T-helper 9 cell (primary cell): ENCODE measurements around the gene ENKUR.
"Not testable (repeated sequence)": the region's sequence is repeated elsewhere in the genome, so short reads cannot be mapped to it uniquely, and the experiment has no call there.

Experiments used
- DNase-seq: peaks from one replicate; pipeline ENCODE4 v3.0.0-alpha.2; 2020

ENKUR gene

GRCh38 chr10:25018703-25019102 lies 2.7 kb upstream of the ENKUR start:
- DNase-seq: no peak

- DNase-seq: no peak
Measured at GRCh38 chr10:25017661-25018060, 1.7 kb upstream of the ENKUR start.

- DNase-seq: peak; percentile 2
Measured at GRCh38 chr10:25017154-25017590, 1.2 kb upstream of the ENKUR start.

GRCh38 chr10:25016376-25017153 lies 607 bp upstream of the ENKUR start, which contains the start of gene THNSL1:
TSS of gene THNSL1 (plus strand) at chr10:25016612. CDS start at chr10:25023224, 6,612 bp downstream.
- DNase-seq: peak; percentile 93

GRCh38 chr10:25014579-25014978 lies 1.4 kb downstream of the ENKUR start:
- DNase-seq: no peak

GRCh38 chr10:25011591-25011990 lies 4.4 kb downstream of the ENKUR start:
- not testable (repeated sequence) for DNase-seq

GRCh38 chr10:24998044-24998443 lies 17.9 kb downstream of the ENKUR start:
- no peak for DNase-seq

GRCh38 chr10:24995072-24995471 lies 20.9 kb downstream of the ENKUR start:
- DNase-seq: no peak

- no peak for DNase-seq
Measured at GRCh38 chr10:24993237-24993958, 22.6 kb downstream of the ENKUR start.

- no peak for DNase-seq
Measured at GRCh38 chr10:24992512-24993133, 23.3 kb downstream of the ENKUR start.

GRCh38 chr10:24991298-24991697 lies 24.7 kb downstream of the ENKUR start:
- DNase-seq: no peak

GRCh38 chr10:24989867-24990266 lies 26.1 kb downstream of the ENKUR start:
- DNase-seq: no peak

- DNase-seq: no peak
Measured at GRCh38 chr10:24988831-24989640, 26.9 kb downstream of the ENKUR start.

- DNase-seq: no peak
Measured at GRCh38 chr10:24984906-24985305, 31.1 kb downstream of the ENKUR start.

- DNase-seq: no peak
Measured at GRCh38 chr10:24983946-24984345, 32.0 kb downstream of the ENKUR start.

GRCh38 chr10:24983130-24983529 lies 32.8 kb downstream of the ENKUR start:
- DNase-seq: no peak

GRCh38 chr10:24982319-24983112 lies 33.4 kb downstream of the ENKUR start:
- DNase-seq: no peak

GRCh38 chr10:24981161-24981710 lies 34.7 kb downstream of the ENKUR start:
- no peak for DNase-seq

- no peak for DNase-seq
Measured at GRCh38 chr10:24979685-24980084, 36.3 kb downstream of the ENKUR start.

GRCh38 chr10:24974976-24975375 lies 41.0 kb downstream of the ENKUR start:
- no peak for DNase-seq

GRCh38 chr10:24973163-24973562 lies 42.8 kb downstream of the ENKUR start:
- DNase-seq: no peak

GRCh38 chr10:24971374-24971773 lies 44.6 kb downstream of the ENKUR start:
- no peak for DNase-seq
